A549 (cell line): ENCODE data around the gene TMEM108. TPM values are rescaled to one million over a fixed set of nuclear protein-coding genes. Genes with fewer than 3 reads are reported as not detected.

ENCODE experiments used
- ATAC-seq, 2 experiments: fragments of 200-7000 bp in 1 of 2; fragments of >200 bp in 1 of 2; cut with Nextera tagmentation in 1 of 2; cut with Tn5 transposase in 1 of 2; 3 replicates each; pipeline versions ENCODE4 v1.8.0 to v1.9.1; 2018 to 2020; ENCODE audit warnings: mild to moderate bottlenecking in 1 of 2, moderate library complexity in 1 of 2
- CTCF ChIA-PET: fragments of 300-600 bp; sonication (Branson Sonifier 250); formaldehyde crosslinking; extraction: SDS; loops from one replicate; lab custom pipeline; 2021; ENCODE audit warnings: antibody characterized with exemption, inconsistent platforms; lab: Yijun Ruan, JAX
- POLR2A ChIA-PET: fragments of 350-600 bp; formaldehyde crosslinking; extraction: SDS; loops from one replicate; lab custom pipeline; 2021; ENCODE audit warnings: antibody characterized with exemption, inconsistent platforms; lab: Yijun Ruan, JAX
- DNase-seq, 2 experiments: peaks; one replicate each; pipeline versions ENCODE4 v3.0.0 to v3.0.0-alpha.2; 2011 to 2016; ENCODE audit warnings: low read depth in 1 of 2, low spot score in 1 of 2
- FAIRE-seq: peaks from 2 replicates; lab custom pipeline; 2011; peaks lifted over from hg19 to GRCh38; lab: Jason Lieb, UNC
- H3K27ac ChIP-seq, 2 experiments: fragments of >200 bp; sonication (Bioruptor Twin); formaldehyde crosslinking; 3 replicates each; pipeline ENCODE4 v1.5.1; 2016 to 2017
- H3K4me1 ChIP-seq: fragments of >200 bp; sonication (Bioruptor Twin); formaldehyde crosslinking; 3 replicates; pipeline ENCODE4 v1.6.1; 2016
- H3K4me2 ChIP-seq: fragments of >200 bp; sonication (Bioruptor Twin); formaldehyde crosslinking; 3 replicates; pipeline ENCODE4 v1.6.1; 2016
- H3K4me3 ChIP-seq: fragments of >200 bp; sonication (Bioruptor Twin); formaldehyde crosslinking; 3 replicates; pipeline ENCODE4 v1.5.1; 2016
- H3K9me3 ChIP-seq: fragments of >200 bp; sonication (Bioruptor Twin); formaldehyde crosslinking; 3 replicates; pipeline ENCODE4 v1.6.1; 2016
- BHLHE40 ChIP-seq: IDR thresholded peaks from 2 replicates; pipeline ENCODE4 v1.6.1; 2012; ENCODE audit warnings: low read depth, low read length, inconsistent platforms
- CBX2 ChIP-seq: fragments of 200-600 bp; sonication (generic); IDR thresholded peaks from 2 replicates; pipeline ENCODE4 v1.6.1; 2016; ENCODE audit warnings: low read depth, mild to moderate bottlenecking, borderline replicate concordance
- CEBPB ChIP-seq, 2 experiments: fragments of >200 bp in 1 of 2; sonication (Bioruptor Twin) in 1 of 2; formaldehyde crosslinking in 1 of 2; IDR thresholded peaks; 2 replicates each; pipeline ENCODE4 v1.6.1; 2012 to 2016
- EP300 ChIP-seq, 2 experiments: fragments of >200 bp; sonication (Bioruptor Twin); formaldehyde crosslinking; IDR thresholded peaks; 2 replicates in 1 of 2; 3 replicates in 1 of 2; pipeline ENCODE4 v1.6.1; 2016 to 2017
- ESRRA ChIP-seq: fragments of 150-350 bp; IDR thresholded peaks from 2 replicates; pipeline ENCODE4 v1.6.1; 2014; ENCODE audit warnings: mild to moderate bottlenecking, low read length, borderline replicate concordance
- HOXA7 ChIP-seq: fragments of 250-450 bp; sonication (Bioruptor Pico); IDR thresholded peaks from 2 replicates; pipeline ENCODE4 v1.5.0; 2020; ENCODE audit warnings: mild to moderate bottlenecking, moderate library complexity
- JUNB ChIP-seq: fragments of >200 bp; sonication (Bioruptor Twin); formaldehyde crosslinking; IDR thresholded peaks from 2 replicates; pipeline ENCODE4 v1.6.1; 2016
- KDM5A ChIP-seq: fragments of 200-600 bp; sonication (generic); IDR thresholded peaks from 2 replicates; pipeline ENCODE4 v1.6.1; 2016; ENCODE audit warnings: antibody characterized with exemption, mild to moderate bottlenecking
- PHF8 ChIP-seq: fragments of 200-600 bp; sonication (generic); IDR thresholded peaks from 2 replicates; pipeline ENCODE4 v1.6.1; 2016; ENCODE audit warnings: low read depth, mild to moderate bottlenecking, antibody characterized with exemption, moderate library complexity, borderline replicate concordance
- RAD21 ChIP-seq, 2 experiments: fragments of >200 bp in 1 of 2; sonication (Bioruptor Twin) in 1 of 2; formaldehyde crosslinking in 1 of 2; IDR thresholded peaks in 1 of 2; conservative IDR thresholded peaks in 1 of 2; 2 replicates in 1 of 2; 3 replicates in 1 of 2; pipeline ENCODE4 v1.6.1; 2012 to 2018; ENCODE audit warnings: inconsistent platforms in 1 of 2
- RCOR1 ChIP-seq: fragments of 150-350 bp; IDR thresholded peaks from 2 replicates; pipeline ENCODE4 v1.6.1; 2014; ENCODE audit warnings: antibody characterized with exemption, low read length, low read depth
- SREBF2 ChIP-seq: fragments of 450-650 bp; IDR thresholded peaks from 2 replicates; pipeline ENCODE4 v1.6.1; 2014; ENCODE audit warnings: mild to moderate bottlenecking, moderate library complexity
- TP53 ChIP-seq: fragments of 250-450 bp; sonication (Bioruptor Pico); IDR thresholded peaks from 2 replicates; pipeline ENCODE4 v1.5.0; 2021; ENCODE audit warnings: mild to moderate bottlenecking, moderate library complexity
- ZC3H11A ChIP-seq: fragments of 450-650 bp; IDR thresholded peaks from 2 replicates; pipeline ENCODE4 v1.6.1; 2014; ENCODE audit warnings: antibody characterized with exemption, mild to moderate bottlenecking
- ZNF302 ChIP-seq: fragments of 250-450 bp; sonication (Bioruptor Pico); IDR thresholded peaks from 2 replicates; pipeline ENCODE4 v1.9.0; 2021; ENCODE audit warnings: inconsistent platforms, mild to moderate bottlenecking, moderate library complexity
- WGBS: methylation state at CpG from one replicate; pipeline ENCODE4 v1.1.6; 2017; ENCODE audit errors: missing lambda C conversion rate; 5-methylcytosine and 5-hydroxymethylcytosine counted together
- polyA plus RNA-seq, 4 experiments: library from polyadenylated mRNA; depleted of rRNA in 3 of 4; stranded (reverse); fragments of >200 nt; fragmentation: RNase III in 1 of 4; extraction: RNeasy Plus Mini Kit Qiagen cat#74134 plus additional on column Dnase treatment in 1 of 4; gene quantifications; 2 replicates in 3 of 4; 3 replicates in 1 of 4; pipeline ENCODE4 v1.2.3, GENCODE V29; 2011 to 2017
- TF ChIP-seq, protein P1 (sequence below): fragments of 150-350 bp; IDR thresholded peaks from 2 replicates; pipeline ENCODE4 v1.6.1; 2014; ENCODE audit warnings: low read depth, mild to moderate bottlenecking, low read length
- TF ChIP-seq, protein P2 (sequence below): fragments of 250-450 bp; sonication (Bioruptor Pico); IDR thresholded peaks from 2 replicates; pipeline ENCODE4 v1.5.0; 2020; ENCODE audit warnings: low read depth, mild to moderate bottlenecking, moderate library complexity
- TF ChIP-seq, protein P3 (sequence below): fragments of 200-600 bp; sonication (generic); IDR thresholded peaks from 2 replicates; pipeline ENCODE4 v1.6.1; 2016; ENCODE audit warnings: antibody characterized with exemption, mild to moderate bottlenecking, moderate library complexity
- TF ChIP-seq, protein P4 (sequence below): fragments of 250-450 bp; sonication (Bioruptor Pico); IDR thresholded peaks from 2 replicates; pipeline ENCODE4 v1.5.0; 2021; ENCODE audit warnings: mild to moderate bottlenecking, moderate library complexity, borderline replicate concordance
- TF ChIP-seq, protein P5 (sequence below): IDR thresholded peaks from 2 replicates; pipeline ENCODE4 v1.6.1; 2012

The TMEM108 gene
- polyA plus RNA-seq, 2 of the 4 experiments (the other 2 are of a cell fraction), result not detected

DNA sequence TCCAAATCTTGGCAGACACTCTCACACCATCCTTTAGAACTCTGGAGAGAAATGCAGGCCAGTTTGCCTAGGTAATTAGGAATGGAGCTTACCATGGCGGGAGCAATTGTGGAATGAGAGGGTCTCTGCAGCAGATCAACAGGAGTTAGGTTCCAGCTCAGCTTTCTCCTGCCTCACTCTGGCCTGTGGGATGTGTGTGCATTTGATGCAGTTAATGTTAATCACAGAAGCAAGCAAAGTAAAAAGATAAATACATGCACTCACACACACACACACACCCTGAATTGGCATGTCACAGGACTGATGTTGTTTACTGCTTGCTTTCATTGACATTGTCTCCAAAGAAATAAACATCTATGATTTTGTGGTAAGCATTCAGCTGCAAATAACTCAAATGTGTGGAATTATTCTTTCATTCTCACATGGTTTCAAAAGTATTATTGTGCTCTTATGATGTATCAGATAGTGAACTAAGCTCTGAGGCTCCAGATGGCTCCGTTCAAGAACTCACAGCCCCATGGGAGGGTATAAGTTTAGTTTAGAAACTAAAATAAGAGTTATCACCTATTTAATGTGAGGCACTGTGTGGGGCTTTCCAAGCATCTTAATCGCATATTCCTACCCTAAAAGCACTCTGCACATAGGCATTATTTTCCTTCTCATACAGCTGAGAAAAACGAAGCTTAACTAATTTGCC is 330.3 kb downstream of the TMEM108 start:
- Histone ChIP-seq H3K4me3 (no peak overlapping the region), H3K9me3 (no peaks in the 10 kb centered on the region), H3K27ac (no peak overlapping the region), H3K4me1 (no peaks in the 10 kb centered on the region)
- POLR2A ChIA-PET, result no interaction called here
- CTCF ChIA-PET, result interaction anchor here (0.9 to 1.1 kb wide), 2 partner anchors 9 to 637 kb away, joined by 3 to 5 read pairs; no protein-coding TSS in a partner anchor
- no peak for ATAC-seq
- 18% methylated on average over 4 of the region's 4 CpGs for WGBS
- no peak for FAIRE-seq
- no peak for DNase-seq
- no peak for TF ChIP-seq HOXA7 (CRISPR knock-in tag)
- TF ChIP-seq KDM5A, result no peak
- TF ChIP-seq CEBPB (IDR thresholded peaks at IDR 0.05), result no peak
- TF ChIP-seq EP300 (IDR thresholded peaks at IDR 0.05), result no peak
- TF ChIP-seq, protein P1, sequence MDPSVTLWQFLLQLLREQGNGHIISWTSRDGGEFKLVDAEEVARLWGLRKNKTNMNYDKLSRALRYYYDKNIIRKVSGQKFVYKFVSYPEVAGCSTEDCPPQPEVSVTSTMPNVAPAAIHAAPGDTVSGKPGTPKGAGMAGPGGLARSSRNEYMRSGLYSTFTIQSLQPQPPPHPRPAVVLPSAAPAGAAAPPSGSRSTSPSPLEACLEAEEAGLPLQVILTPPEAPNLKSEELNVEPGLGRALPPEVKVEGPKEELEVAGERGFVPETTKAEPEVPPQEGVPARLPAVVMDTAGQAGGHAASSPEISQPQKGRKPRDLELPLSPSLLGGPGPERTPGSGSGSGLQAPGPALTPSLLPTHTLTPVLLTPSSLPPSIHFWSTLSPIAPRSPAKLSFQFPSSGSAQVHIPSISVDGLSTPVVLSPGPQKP, result no peak
- no peak for TF ChIP-seq ESRRA
- TF ChIP-seq, protein P2, sequence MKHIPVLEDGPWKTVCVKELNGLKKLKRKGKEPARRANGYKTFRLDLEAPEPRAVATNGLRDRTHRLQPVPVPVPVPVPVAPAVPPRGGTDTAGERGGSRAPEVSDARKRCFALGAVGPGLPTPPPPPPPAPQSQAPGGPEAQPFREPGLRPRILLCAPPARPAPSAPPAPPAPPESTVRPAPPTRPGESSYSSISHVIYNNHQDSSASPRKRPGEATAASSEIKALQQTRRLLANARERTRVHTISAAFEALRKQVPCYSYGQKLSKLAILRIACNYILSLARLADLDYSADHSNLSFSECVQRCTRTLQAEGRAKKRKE (CRISPR knock-in tag), result no peak
- TF ChIP-seq, protein P3, sequence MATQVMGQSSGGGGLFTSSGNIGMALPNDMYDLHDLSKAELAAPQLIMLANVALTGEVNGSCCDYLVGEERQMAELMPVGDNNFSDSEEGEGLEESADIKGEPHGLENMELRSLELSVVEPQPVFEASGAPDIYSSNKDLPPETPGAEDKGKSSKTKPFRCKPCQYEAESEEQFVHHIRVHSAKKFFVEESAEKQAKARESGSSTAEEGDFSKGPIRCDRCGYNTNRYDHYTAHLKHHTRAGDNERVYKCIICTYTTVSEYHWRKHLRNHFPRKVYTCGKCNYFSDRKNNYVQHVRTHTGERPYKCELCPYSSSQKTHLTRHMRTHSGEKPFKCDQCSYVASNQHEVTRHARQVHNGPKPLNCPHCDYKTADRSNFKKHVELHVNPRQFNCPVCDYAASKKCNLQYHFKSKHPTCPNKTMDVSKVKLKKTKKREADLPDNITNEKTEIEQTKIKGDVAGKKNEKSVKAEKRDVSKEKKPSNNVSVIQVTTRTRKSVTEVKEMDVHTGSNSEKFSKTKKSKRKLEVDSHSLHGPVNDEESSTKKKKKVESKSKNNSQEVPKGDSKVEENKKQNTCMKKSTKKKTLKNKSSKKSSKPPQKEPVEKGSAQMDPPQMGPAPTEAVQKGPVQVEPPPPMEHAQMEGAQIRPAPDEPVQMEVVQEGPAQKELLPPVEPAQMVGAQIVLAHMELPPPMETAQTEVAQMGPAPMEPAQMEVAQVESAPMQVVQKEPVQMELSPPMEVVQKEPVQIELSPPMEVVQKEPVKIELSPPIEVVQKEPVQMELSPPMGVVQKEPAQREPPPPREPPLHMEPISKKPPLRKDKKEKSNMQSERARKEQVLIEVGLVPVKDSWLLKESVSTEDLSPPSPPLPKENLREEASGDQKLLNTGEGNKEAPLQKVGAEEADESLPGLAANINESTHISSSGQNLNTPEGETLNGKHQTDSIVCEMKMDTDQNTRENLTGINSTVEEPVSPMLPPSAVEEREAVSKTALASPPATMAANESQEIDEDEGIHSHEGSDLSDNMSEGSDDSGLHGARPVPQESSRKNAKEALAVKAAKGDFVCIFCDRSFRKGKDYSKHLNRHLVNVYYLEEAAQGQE, result no peak
- TF ChIP-seq JUNB, result no peak
- TF ChIP-seq SREBF2, result no peak
- no peak for TF ChIP-seq ZC3H11A
- no peak for TF ChIP-seq TP53 (CRISPR knock-in tag)
- TF ChIP-seq RAD21 (conservative IDR thresholded peaks at IDR 0.05 in 1 of 2, IDR thresholded peaks at IDR 0.05 in 1 of 2), result no peak
- no peak for TF ChIP-seq RCOR1
- no peak for TF ChIP-seq BHLHE40
- TF ChIP-seq ZNF302, result no peak
- TF ChIP-seq, protein P4, sequence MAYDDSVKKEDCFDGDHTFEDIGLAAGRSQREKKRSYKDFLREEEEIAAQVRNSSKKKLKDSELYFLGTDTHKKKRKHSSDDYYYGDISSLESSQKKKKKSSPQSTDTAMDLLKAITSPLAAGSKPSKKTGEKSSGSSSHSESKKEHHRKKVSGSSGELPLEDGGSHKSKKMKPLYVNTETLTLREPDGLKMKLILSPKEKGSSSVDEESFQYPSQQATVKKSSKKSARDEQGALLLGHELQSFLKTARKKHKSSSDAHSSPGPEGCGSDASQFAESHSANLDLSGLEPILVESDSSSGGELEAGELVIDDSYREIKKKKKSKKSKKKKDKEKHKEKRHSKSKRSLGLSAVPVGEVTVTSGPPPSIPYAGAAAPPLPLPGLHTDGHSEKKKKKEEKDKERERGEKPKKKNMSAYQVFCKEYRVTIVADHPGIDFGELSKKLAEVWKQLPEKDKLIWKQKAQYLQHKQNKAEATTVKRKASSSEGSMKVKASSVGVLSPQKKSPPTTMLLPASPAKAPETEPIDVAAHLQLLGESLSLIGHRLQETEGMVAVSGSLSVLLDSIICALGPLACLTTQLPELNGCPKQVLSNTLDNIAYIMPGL (CRISPR knock-in tag), result no peak
- TF ChIP-seq PHF8, result no peak
- TF ChIP-seq, protein P5, sequence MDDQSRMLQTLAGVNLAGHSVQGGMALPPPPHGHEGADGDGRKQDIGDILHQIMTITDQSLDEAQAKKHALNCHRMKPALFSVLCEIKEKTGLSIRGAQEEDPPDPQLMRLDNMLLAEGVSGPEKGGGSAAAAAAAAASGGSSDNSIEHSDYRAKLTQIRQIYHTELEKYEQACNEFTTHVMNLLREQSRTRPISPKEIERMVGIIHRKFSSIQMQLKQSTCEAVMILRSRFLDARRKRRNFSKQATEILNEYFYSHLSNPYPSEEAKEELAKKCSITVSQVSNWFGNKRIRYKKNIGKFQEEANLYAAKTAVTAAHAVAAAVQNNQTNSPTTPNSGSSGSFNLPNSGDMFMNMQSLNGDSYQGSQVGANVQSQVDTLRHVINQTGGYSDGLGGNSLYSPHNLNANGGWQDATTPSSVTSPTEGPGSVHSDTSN, result no peak
- no peak for TF ChIP-seq CBX2
- TF ChIP-seq, all 56 proteins: peak for 0
- H3K4me2 ChIP-seq, result no peak overlapping the region
